IPS-18c (cell line): ENCODE measurements around the gene PCDHB3.
A peak's percentile ranks its signal among the peaks of the same experiment; 100 is the strongest.
"Not testable (repeated sequence)": the region's sequence is repeated elsewhere in the genome, so short reads cannot be mapped to it uniquely, and the experiment has no call there.

ENCODE experiments used
- H3K4me3 ChIP-seq: 2 replicates; pipeline ENCODE4 v1.7.0; 2013; ENCODE audit warnings: low read depth, mild to moderate bottlenecking, low read length, moderate library complexity; ENCODE audit not compliant: insufficient read depth
- H3K9me3 ChIP-seq: one replicate; pipeline ENCODE4 v1.6.1; 2013; ENCODE audit warnings: mild to moderate bottlenecking, low read length, moderate library complexity; ENCODE audit not compliant: control insufficient read depth, insufficient read depth

The PCDHB3 gene

GRCh38 chr5:141100243-141100805, at the start of gene PCDHB3:
TSS of gene PCDHB3 (plus strand) at chr5:141100473. CDS start at chr5:141100650, 177 bp downstream.
- no peak within 1 kb of the TSS for H3K4me3 ChIP-seq
- peaks cover 7% of the 10 kb centered on the region for H3K9me3 ChIP-seq

GRCh38 chr5:141050622-141051520, 49.4 kb upstream of the PCDHB3 start, which contains the start of gene PCDHB1:
TSS of gene PCDHB1 (plus strand) at chr5:141051374. CDS start at chr5:141051471, 97 bp downstream.
- H3K4me3 ChIP-seq, result peak within 1 kb of the TSS; percentile 54
- H3K9me3 ChIP-seq, result no peaks in the 10 kb centered on the region

- H3K4me3 ChIP-seq, result peak overlapping the region; percentile 54
- no peaks in the 10 kb centered on the region for H3K9me3 ChIP-seq
These were observed 48.8 kb upstream of the PCDHB3 start for GRCh38 chr5:141051521-141051866.

DNA sequence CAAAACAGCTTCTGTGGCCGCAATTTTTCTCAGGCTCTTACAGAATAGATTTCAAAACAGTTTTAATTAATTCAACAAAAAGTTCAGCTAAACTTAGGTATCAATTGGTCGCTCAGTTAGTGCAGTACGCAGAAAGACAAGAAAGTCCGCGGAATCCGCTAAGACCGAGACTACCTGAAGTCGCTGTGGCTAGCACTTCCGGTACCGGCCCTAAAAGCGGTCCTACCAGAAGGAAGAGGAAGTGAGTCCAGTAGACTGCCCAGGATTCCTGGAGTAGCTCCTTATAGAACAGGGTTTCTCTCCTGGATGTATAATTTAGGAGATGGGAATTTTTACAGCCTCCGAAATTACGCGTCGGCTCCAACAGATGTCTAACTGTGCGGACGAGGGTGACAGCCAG, 22.4 kb upstream of the PCDHB3 start:
- H3K9me3 ChIP-seq, result peaks cover 3% of the 10 kb centered on the region
- H3K4me3 ChIP-seq, result no peak overlapping the region

DNA sequence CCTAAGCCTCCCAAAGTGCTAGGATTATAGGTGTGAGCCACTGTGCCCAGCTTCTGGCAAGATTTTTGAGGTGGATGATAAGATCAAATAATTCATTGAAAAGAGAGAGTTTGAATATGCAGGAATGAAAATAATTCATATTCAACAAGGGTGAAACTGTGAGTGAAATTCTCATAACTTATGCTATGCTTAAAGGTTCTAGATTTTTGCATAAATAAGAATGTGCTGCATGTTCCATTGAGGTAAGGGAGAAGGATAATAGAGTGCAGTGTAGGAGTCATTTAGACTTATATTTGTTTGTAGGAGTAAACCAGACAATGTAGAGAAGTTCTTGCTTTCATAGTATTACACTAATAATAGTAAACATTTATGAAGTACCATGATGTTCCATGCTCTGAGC, 18.0 kb upstream of the PCDHB3 start:
- Histone ChIP-seq H3K4me3 (no peak overlapping the region), H3K9me3 (peaks cover 3% of the 10 kb centered on the region)

DNA sequence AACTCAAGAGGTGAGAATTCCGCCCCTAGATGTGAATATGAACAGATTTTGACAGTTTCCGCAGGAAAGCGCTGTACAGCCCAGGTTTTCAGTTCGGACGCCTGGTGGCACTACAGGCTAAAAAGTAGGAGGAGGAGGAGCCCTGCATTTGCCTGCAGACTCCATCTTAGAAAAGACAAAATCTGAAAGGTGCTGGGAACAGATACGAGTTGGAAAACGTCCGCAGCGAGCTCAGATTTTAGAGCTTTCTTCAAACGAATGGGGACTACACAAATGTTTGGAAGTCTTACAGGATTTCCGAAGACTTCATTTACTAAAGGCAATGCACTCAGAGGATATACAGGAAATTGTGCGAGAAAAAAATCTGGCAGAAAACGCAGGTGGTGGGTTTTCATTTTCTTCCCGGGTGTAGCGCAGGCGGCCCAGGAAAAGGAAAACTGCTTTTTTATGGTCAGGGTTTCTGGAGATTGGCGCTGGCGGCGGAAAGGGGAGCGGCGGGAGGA, 15.7 kb upstream of the PCDHB3 start:
- Histone ChIP-seq H3K4me3 (peak overlapping the region; percentile 41; the same call in 1 of the 2 replicates), H3K9me3 (no peaks in the 10 kb centered on the region)

GRCh38 chr5:141094481-141095262, 5.6 kb upstream of the PCDHB3 start, which contains the start of gene PCDHB2:
TSS of gene PCDHB2 (plus strand) at chr5:141094615. CDS start at chr5:141094791, 176 bp downstream.
- peaks cover 2% of the 10 kb centered on the region for H3K9me3 ChIP-seq
- H3K4me3 ChIP-seq, result peak within 1 kb of the TSS; percentile 53

- H3K9me3 ChIP-seq, result peaks cover 2% of the 10 kb centered on the region
- peak overlapping the region; percentile 53 for H3K4me3 ChIP-seq
These were observed 5.0 kb upstream of the PCDHB3 start for GRCh38 chr5:141095263-141095641.

DNA sequence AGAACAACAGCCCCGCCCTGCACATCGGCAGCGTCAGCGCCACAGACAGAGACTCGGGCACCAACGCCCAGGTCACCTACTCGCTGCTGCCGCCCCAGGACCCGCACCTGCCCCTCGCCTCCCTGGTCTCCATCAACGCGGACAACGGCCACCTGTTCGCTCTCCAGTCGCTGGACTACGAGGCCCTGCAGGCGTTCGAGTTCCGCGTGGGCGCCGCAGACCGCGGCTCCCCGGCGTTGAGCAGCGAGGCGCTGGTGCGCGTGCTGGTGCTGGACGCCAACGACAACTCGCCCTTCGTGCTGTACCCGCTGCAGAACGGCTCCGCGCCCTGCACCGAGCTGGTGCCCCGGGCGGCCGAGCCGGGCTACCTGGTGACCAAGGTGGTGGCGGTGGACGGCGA, 4.1 kb upstream of the PCDHB3 start:
- H3K9me3 ChIP-seq, H3K4me3 ChIP-seq: not testable (repeated sequence)

- H3K9me3 ChIP-seq, H3K4me3 ChIP-seq: not testable (repeated sequence)
These were observed 3.7 kb upstream of the PCDHB3 start for GRCh38 chr5:141096586-141096985.

GRCh38 chr5:141101059-141101458, 786 bp downstream of the PCDHB3 start:
- Histone ChIP-seq H3K4me3 (no peak overlapping the region), H3K9me3 (peaks cover 7% of the 10 kb centered on the region)

DNA sequence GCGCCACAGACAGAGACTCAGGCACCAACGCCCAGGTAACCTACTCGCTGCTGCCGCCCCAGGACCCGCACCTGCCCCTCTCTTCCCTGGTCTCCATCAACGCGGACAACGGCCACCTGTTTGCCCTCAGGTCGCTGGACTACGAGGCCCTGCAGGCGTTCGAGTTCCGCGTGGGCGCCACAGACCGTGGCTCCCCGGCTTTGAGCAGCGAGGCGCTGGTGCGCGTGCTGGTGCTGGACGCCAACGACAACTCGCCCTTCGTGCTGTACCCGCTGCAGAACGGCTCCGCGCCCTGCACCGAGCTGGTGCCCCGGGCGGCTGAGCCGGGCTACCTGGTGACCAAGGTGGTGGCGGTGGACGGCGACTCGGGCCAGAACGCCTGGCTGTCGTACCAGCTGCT, 1.8 kb downstream of the PCDHB3 start:
- not testable (repeated sequence) for H3K4me3 ChIP-seq, H3K9me3 ChIP-seq

GRCh38 chr5:141102471-141102870, 2.2 kb downstream of the PCDHB3 start:
- H3K9me3 ChIP-seq, H3K4me3 ChIP-seq: not testable (repeated sequence)

GRCh38 chr5:141105350-141105749, 5.1 kb downstream of the PCDHB3 start:
- H3K9me3 ChIP-seq, result peaks cover 5% of the 10 kb centered on the region
- H3K4me3 ChIP-seq, result no peak overlapping the region

DNA sequence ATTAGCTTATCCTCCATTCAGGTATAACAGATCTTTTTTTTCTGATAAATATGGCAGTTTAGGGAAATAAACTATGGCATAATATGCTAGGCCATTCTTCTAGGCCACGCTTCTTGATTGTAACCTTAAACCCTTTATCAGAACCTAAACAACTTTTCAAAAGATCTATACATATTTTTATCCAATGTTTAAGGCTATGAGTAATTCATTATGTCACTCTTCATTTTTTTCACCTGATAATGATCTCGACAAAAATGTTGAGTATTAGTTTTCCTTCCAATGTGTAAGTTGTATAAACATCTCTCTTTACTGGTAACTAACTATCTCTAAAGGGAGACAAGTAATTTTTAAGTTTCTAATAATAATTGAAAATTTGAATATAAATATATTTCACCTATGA, 19.0 kb downstream of the PCDHB3 start:
- peaks cover 3% of the 10 kb centered on the region for H3K9me3 ChIP-seq
- H3K4me3 ChIP-seq, result no peak overlapping the region

GRCh38 chr5:141121563-141121962, 21.3 kb downstream of the PCDHB3 start, which contains the start of gene PCDHB4:
TSS of gene PCDHB4 (plus strand) at chr5:141121818. CDS start at chr5:141121999, 181 bp downstream.
- Histone ChIP-seq H3K9me3 (peaks cover 3% of the 10 kb centered on the region), H3K4me3 (no peak within 1 kb of the TSS)

DNA sequence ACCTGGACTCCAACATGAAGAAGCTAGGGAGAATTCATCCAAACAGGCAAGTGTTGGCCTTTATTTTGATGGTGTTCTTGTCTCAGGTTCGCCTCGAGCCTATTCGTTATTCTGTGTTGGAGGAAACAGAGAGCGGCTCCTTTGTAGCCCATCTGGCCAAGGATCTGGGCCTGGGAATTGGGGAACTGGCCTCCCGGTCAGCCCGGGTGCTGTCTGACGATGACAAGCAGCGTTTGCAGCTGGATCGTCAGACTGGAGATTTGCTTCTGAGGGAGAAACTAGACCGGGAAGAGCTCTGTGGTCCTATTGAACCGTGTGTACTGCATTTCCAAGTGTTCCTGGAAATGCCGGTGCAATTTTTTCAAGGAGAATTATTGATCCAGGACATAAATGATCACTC, 21.7 kb downstream of the PCDHB3 start:
- Histone ChIP-seq H3K4me3 (no peak overlapping the region), H3K9me3 (peaks cover 3% of the 10 kb centered on the region)
